HepG2 (cell line): ENCODE measurements around the gene PMIS2.

Experiments
- ELF3 ChIP-seq: IDR thresholded peaks from 2 replicates; pipeline ENCODE4 v1.6.1; 2016; ENCODE audit warnings: missing genetic modification reagents, missing compliant biosample characterization
- KLF16 ChIP-seq, 2 experiments: sonication (generic) in 1 of 2; formaldehyde crosslinking in 1 of 2; IDR thresholded peaks; 2 replicates each; pipeline versions ENCODE4 v1.6.1 to v1.8.0; 2016 to 2023; ENCODE audit warnings: missing genetic modification reagents in 2 of 2, missing compliant biosample characterization in 1 of 2
- POLR2A ChIP-seq, 2 experiments: IDR thresholded peaks; 2 replicates each; pipeline ENCODE4 v1.6.1; 2011; ENCODE audit warnings: low read depth in 2 of 2, low read length in 2 of 2, mild to moderate bottlenecking in 1 of 2, moderate library complexity in 1 of 2; ENCODE audit not compliant: insufficient read depth in 1 of 2
- ZNF138 ChIP-seq: sonication (generic); formaldehyde crosslinking; IDR thresholded peaks from 2 replicates; pipeline ENCODE4 v1.5.0; 2020; ENCODE audit warnings: mild to moderate bottlenecking, low read depth, missing genetic modification reagents
- ZNF232 ChIP-seq: sonication (generic); formaldehyde crosslinking; IDR thresholded peaks from 2 replicates; pipeline ENCODE4 v1.4.0; 2020; ENCODE audit warnings: missing genetic modification reagents, borderline replicate concordance
- ZNF441 ChIP-seq: sonication (generic); formaldehyde crosslinking; IDR thresholded peaks from 2 replicates; pipeline ENCODE4 v1.7.0; 2021; ENCODE audit warnings: missing genetic modification reagents, borderline replicate concordance
- ZNF766 ChIP-seq: sonication (generic); formaldehyde crosslinking; IDR thresholded peaks from 2 replicates; pipeline ENCODE4 v1.5.0; 2020; ENCODE audit warnings: missing genetic modification reagents, borderline replicate concordance
- ZZZ3 ChIP-seq: sonication (generic); formaldehyde crosslinking; IDR thresholded peaks from 2 replicates; pipeline ENCODE4 v1.4.0; 2020; ENCODE audit warnings: missing genetic modification reagents, mild to moderate bottlenecking, borderline replicate concordance
- TF ChIP-seq, protein P1 (sequence below): sonication (generic); formaldehyde crosslinking; IDR thresholded peaks from 2 replicates; pipeline ENCODE4 v1.4.0; 2020; ENCODE audit warnings: missing genetic modification reagents

GRCh38 chr19:35596366-35596999 is 10.5 kb downstream of the PMIS2 start:
- no peak for TF ChIP-seq ELF3 (CRISPR knock-in tag)
- no peak for TF ChIP-seq ZNF232
- no peak for TF ChIP-seq ZNF138 (CRISPR knock-in tag)
- TF ChIP-seq ZNF441 (CRISPR knock-in tag): no peak
- no peak for TF ChIP-seq KLF16 (CRISPR knock-in tag; IDR thresholded peaks at IDR 0.05)
- TF ChIP-seq, protein P1, sequence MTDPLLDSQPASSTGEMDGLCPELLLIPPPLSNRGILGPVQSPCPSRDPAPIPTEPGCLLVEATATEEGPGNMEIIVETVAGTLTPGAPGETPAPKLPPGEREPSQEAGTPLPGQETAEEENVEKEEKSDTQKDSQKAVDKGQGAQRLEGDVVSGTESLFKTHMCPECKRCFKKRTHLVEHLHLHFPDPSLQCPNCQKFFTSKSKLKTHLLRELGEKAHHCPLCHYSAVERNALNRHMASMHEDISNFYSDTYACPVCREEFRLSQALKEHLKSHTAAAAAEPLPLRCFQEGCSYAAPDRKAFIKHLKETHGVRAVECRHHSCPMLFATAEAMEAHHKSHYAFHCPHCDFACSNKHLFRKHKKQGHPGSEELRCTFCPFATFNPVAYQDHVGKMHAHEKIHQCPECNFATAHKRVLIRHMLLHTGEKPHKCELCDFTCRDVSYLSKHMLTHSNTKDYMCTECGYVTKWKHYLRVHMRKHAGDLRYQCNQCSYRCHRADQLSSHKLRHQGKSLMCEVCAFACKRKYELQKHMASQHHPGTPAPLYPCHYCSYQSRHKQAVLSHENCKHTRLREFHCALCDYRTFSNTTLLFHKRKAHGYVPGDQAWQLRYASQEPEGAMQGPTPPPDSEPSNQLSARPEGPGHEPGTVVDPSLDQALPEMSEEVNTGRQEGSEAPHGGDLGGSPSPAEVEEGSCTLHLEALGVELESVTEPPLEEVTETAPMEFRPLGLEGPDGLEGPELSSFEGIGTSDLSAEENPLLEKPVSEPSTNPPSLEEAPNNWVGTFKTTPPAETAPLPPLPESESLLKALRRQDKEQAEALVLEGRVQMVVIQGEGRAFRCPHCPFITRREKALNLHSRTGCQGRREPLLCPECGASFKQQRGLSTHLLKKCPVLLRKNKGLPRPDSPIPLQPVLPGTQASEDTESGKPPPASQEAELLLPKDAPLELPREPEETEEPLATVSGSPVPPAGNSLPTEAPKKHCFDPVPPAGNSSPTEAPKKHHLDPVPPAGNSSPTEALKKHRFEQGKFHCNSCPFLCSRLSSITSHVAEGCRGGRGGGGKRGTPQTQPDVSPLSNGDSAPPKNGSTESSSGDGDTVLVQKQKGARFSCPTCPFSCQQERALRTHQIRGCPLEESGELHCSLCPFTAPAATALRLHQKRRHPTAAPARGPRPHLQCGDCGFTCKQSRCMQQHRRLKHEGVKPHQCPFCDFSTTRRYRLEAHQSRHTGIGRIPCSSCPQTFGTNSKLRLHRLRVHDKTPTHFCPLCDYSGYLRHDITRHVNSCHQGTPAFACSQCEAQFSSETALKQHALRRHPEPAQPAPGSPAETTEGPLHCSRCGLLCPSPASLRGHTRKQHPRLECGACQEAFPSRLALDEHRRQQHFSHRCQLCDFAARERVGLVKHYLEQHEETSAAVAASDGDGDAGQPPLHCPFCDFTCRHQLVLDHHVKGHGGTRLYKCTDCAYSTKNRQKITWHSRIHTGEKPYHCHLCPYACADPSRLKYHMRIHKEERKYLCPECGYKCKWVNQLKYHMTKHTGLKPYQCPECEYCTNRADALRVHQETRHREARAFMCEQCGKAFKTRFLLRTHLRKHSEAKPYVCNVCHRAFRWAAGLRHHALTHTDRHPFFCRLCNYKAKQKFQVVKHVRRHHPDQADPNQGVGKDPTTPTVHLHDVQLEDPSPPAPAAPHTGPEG (CRISPR knock-in tag): no peak
- TF ChIP-seq ZZZ3 (CRISPR knock-in tag): no peak
- no peak for TF ChIP-seq POLR2A (IDR thresholded peaks at IDR 0.05; ENCODE audit: insufficient read depth in 1 of 2, low read depth in 2 of 2, low read length in 2 of 2)
- no peak for TF ChIP-seq ZNF766 (CRISPR knock-in tag)
